Caco-2 (cell line): Measurements from ENCODE around the gene TRIM26. TPM values are rescaled to one million over a fixed set of nuclear protein-coding genes. Genes with fewer than 3 reads are reported as not detected.
"Not testable (repeated sequence)": the region's sequence is repeated elsewhere in the genome, so short reads cannot be mapped to it uniquely, and the experiment has no call there.

Source experiments
- BruUV-seq: library from RNA; stranded (reverse); fragments of 400-500 nt; replicated peaks from 2 replicates; lab custom pipeline; 2021; lab: Mats Ljungman, UMichigan
- CTCF ChIA-PET: fragments of 300-600 bp; sonication (Branson Sonifier 250); formaldehyde crosslinking; loops from one replicate; lab custom pipeline; 2022; ENCODE audit warnings: antibody characterized with exemption; lab: Charles Lee
- POLR2A ChIA-PET: fragments of 300-600 bp; sonication (Branson Sonifier 250); formaldehyde crosslinking; loops from one replicate; lab custom pipeline; 2022; ENCODE audit warnings: antibody characterized with exemption; lab: Charles Lee
- DNase-seq, 2 experiments: peaks; one replicate each; pipeline versions ENCODE4 v3.0.0 to v3.0.0-alpha.2; 2020 to 2022
- H3K27me3 ChIP-seq: replicated peaks from 2 replicates; pipeline ENCODE4 v1.6.0; 2011; ENCODE audit warnings: low read length; ENCODE audit not compliant: control insufficient read depth, insufficient read depth
- H3K36me3 ChIP-seq: 2 replicates; pipeline ENCODE4 v1.5.1; 2011; ENCODE audit warnings: low read length; ENCODE audit not compliant: control insufficient read depth, insufficient read depth
- H3K4me1 ChIP-seq: fragments of 250-450 bp; sonication (Bioruptor Pico); 2 replicates; pipeline ENCODE4 v1.5.1; 2020; ENCODE audit warnings: mild to moderate bottlenecking
- H3K4me3 ChIP-seq: 2 replicates; pipeline ENCODE4 v1.5.1; 2011; ENCODE audit warnings: low read depth, mild to moderate bottlenecking, control low read depth, low read length
- H3K9me3 ChIP-seq: fragments of 250-450 bp; sonication (Bioruptor Pico); 2 replicates; pipeline ENCODE4 v1.5.1; 2020; ENCODE audit warnings: mild to moderate bottlenecking, moderate library complexity
- H3K27ac Mint-ChIP-seq: one replicate; pipeline ENCODE4 v1.8.0; 2022; ENCODE audit warnings: mixed read lengths; ENCODE audit not compliant: unreplicated experiment
- H3K27me3 Mint-ChIP-seq: one replicate; pipeline ENCODE4 v1.8.0; 2022; ENCODE audit warnings: mixed read lengths; ENCODE audit not compliant: insufficient read depth, unreplicated experiment
- H3K36me3 Mint-ChIP-seq: one replicate; pipeline ENCODE4 v1.8.0; 2022; ENCODE audit warnings: mild to moderate bottlenecking, mixed read lengths; ENCODE audit not compliant: insufficient read depth, unreplicated experiment
- H3K4me1 Mint-ChIP-seq: one replicate; pipeline ENCODE4 v1.8.0; 2022; ENCODE audit warnings: low read depth, mixed read lengths; ENCODE audit not compliant: unreplicated experiment
- H3K4me3 Mint-ChIP-seq: one replicate; pipeline ENCODE4 v1.8.0; 2022; ENCODE audit warnings: mild to moderate bottlenecking, moderate library complexity, mixed read lengths; ENCODE audit not compliant: unreplicated experiment
- H3K9me3 Mint-ChIP-seq: one replicate; pipeline ENCODE4 v1.8.0; 2022; ENCODE audit warnings: mixed read lengths; ENCODE audit not compliant: unreplicated experiment
- CTCF ChIP-seq, 2 experiments: fragments of 200-600 bp in 1 of 2; IDR thresholded peaks; 1 replicate in 1 of 2; 2 replicates in 1 of 2; pipeline versions ENCODE4 v1.5.1 to v1.8.0; 2011 to 2022; ENCODE audit warnings: antibody characterized with exemption in 1 of 2, control low read depth in 1 of 2, inconsistent platforms in 1 of 2, low read depth in 1 of 2, low read length in 1 of 2, mild to moderate bottlenecking in 1 of 2, moderate library complexity in 1 of 2; ENCODE audit not compliant: insufficient read depth in 1 of 2, severe bottlenecking in 1 of 2, unreplicated experiment in 1 of 2
- intact Hi-C: fragments of 100-400 bp; cut with micrococcal nuclease; formaldehyde crosslinking; loops from one replicate; pipeline ENCODE4 v1.10.0; 2022; ENCODE audit not compliant: unreplicated experiment
- total RNA-seq: library from RNA; stranded (reverse); gene quantifications from 2 replicates; pipeline ENCODE4 v1.2.3, GENCODE V29; 2022

The TRIM26 gene
- total RNA-seq, 1 experiment from 2014 or later: 49.0 TPM

- H3K36me3 ChIP-seq: no peaks in the 10 kb centered on the region
- H3K27ac Mint-ChIP-seq: peak overlapping the region; percentile 80
- H3K4me3 Mint-ChIP-seq: peak overlapping the region; percentile 78
- BruUV-seq: TSS peak; percentile 37
- intact Hi-C loops: no loop called here
- H3K36me3 Mint-ChIP-seq: peaks cover 10% of the 10 kb centered on the region
- peak in 1 of 2 experiments; percentile 26 for TF ChIP-seq CTCF (IDR thresholded peaks at IDR 0.05; ENCODE audit: insufficient read depth in 1 of 2, low read depth in 1 of 2, low read length in 1 of 2, severe bottlenecking in 1 of 2, unreplicated experiment in 1 of 2)
- H3K27me3 ChIP-seq: no peaks in the 10 kb centered on the region
- peak; percentile 78 to 82 for DNase-seq
- ChIA-PET CTCF (interaction anchor here (0.6 kb wide), 1 partner anchor 21 kb away, joined by 4 read pairs; no protein-coding TSS in a partner anchor), POLR2A (interaction anchor here (1.3 to 1.4 kb wide), 2 partner anchors 67 to 157 kb away, joined by 3 to 6 read pairs; partner anchors contain the start of gene TRIM39)
- H3K9me3 Mint-ChIP-seq: no peaks in the 10 kb centered on the region
- peaks cover 9% of the 10 kb centered on the region for H3K27me3 Mint-ChIP-seq
- peaks cover 15% of the 10 kb centered on the region for H3K4me1 ChIP-seq
- peak overlapping the region; percentile 70 for H3K4me3 ChIP-seq
- H3K4me1 Mint-ChIP-seq: peaks cover 4% of the 10 kb centered on the region
- H3K9me3 ChIP-seq: no peaks in the 10 kb centered on the region
Measured at GRCh38 chr6:30259140-30260035, 46.2 kb upstream of the TRIM26 start.

- Mint-ChIP-seq H3K4me1 (no peaks in the 10 kb centered on the region), H3K4me3 (no peak overlapping the region), H3K36me3 (peaks cover 10% of the 10 kb centered on the region), H3K27ac (no peak overlapping the region), H3K9me3 (no peaks in the 10 kb centered on the region), H3K27me3 (peaks cover 12% of the 10 kb centered on the region)
- TF ChIP-seq CTCF (IDR thresholded peaks at IDR 0.05; ENCODE audit: insufficient read depth in 1 of 2, low read depth in 1 of 2, low read length in 1 of 2, severe bottlenecking in 1 of 2, unreplicated experiment in 1 of 2): no peak
- ChIA-PET CTCF (no interaction called here), POLR2A (no interaction called here)
- Histone ChIP-seq H3K9me3 (no peaks in the 10 kb centered on the region), H3K27me3 (no peaks in the 10 kb centered on the region), H3K4me1 (peaks cover 8% of the 10 kb centered on the region), H3K4me3 (no peak overlapping the region), H3K36me3 (no peaks in the 10 kb centered on the region)
- BruUV-seq: no TSS peak
- intact Hi-C loops: no loop called here
- DNase-seq: no peak
Measured at GRCh38 chr6:30258204-30258603, 45.0 kb upstream of the TRIM26 start.

- DNase-seq, H3K4me3 ChIP-seq, H3K9me3 Mint-ChIP-seq, CTCF ChIA-PET, H3K27me3 ChIP-seq, H3K27ac Mint-ChIP-seq, H3K4me3 Mint-ChIP-seq, H3K36me3 ChIP-seq, H3K36me3 Mint-ChIP-seq, BruUV-seq, H3K4me1 Mint-ChIP-seq, POLR2A ChIA-PET, H3K4me1 ChIP-seq, H3K9me3 ChIP-seq, intact Hi-C loops: not testable (repeated sequence)
- peaks cover 16% of the 10 kb centered on the region for H3K27me3 Mint-ChIP-seq
Measured at GRCh38 chr6:30252417-30252816, 39.2 kb upstream of the TRIM26 start.
